ENCODE measurements around the gene YIF1A. TPM values are rescaled to one million over a fixed set of nuclear protein-coding genes. Genes with fewer than 3 reads are reported as not detected.

The YIF1A gene
- total and polyA plus RNA-seq, 4 donors: 46.6 to 128 (median 114) TPM

DNA sequence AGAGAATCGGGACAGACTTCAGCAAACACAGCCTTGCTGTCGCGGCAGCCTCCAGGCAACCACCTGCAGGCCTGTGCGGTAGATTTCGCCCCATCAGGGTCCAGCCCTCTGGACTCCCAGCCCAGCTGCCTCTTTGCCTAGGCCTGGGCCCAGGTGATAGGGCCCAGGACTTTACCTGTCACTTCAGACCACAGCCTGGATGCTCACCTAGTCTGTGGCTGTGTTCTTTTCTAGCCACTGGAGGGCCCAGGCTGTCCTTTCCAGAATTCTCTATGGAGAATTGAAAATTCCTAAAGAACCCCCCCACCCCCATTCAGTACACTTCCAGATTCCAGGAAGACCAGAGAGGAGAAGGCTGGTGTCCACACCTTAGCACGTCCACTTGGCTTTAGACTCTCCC lies 51.1 kb downstream of the YIF1A start:
- no peak overlapping the region for H3K27ac ChIP-seq (ENCODE audit: low read depth in 1 of 2, low read length in 1 of 2)
- DNase-seq (no peak), ATAC-seq (ENCODE audit: insufficient read depth, low FRiP score) (no peak)
- H3K36me3 ChIP-seq (ENCODE audit: control insufficient read depth in 4 of 4, insufficient read depth in 4 of 4, low read length in 4 of 4): peaks cover 10 to 74% (median 30%) of the 10 kb centered on the region in 4 donors
- 93 to 95% methylated on average over 6 of the region's 6 CpGs for WGBS, 2 donors
- no peak for TF ChIP-seq CTCF (IDR thresholded peaks at IDR 0.05; ENCODE audit: control extremely low read depth, extremely low read depth)
- no peaks in the 10 kb centered on the region for H3K9me3 ChIP-seq (ENCODE audit: control insufficient read depth in 4 of 4, insufficient read depth in 3 of 4, low read length in 3 of 4)
- no peak overlapping the region for H3K9ac ChIP-seq (ENCODE audit: insufficient read depth in 1 of 2, low read length in 2 of 2)
- H3K4me3 ChIP-seq: no peak overlapping the region
- H3K27me3 ChIP-seq (ENCODE audit: control insufficient read depth in 3 of 3, insufficient read depth in 3 of 3, low read length in 2 of 3): no peaks in the 10 kb centered on the region
- H3K4me1 ChIP-seq (ENCODE audit: control insufficient read depth in 5 of 5, insufficient read depth in 5 of 5, low read length in 5 of 5): no peaks in the 10 kb centered on the region

DNA sequence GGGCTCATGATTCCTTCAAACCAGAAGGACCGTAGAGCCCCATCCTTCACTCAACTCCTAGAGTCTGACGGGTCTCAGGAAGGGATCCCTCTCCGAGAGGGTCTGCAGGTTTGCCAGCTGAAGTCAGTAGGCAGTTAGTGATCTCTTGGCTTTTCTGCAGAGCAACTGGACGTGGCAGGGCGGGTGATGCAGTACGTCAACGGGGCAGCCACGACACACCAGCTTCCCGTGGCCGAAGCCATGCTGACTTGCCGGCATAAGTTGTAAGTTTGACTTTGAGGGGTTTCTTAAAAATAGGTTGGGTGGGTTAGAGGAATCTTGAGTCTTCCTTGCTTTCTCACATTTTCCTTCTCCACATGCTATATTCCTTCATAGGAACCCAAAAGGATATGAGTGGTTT lies 53.8 kb downstream of the YIF1A start:
- WGBS, 2 donors: 95 to 96% methylated on average over 11 of the region's 11 CpGs
- no peak overlapping the region for H3K9ac ChIP-seq (ENCODE audit: insufficient read depth in 1 of 2, low read length in 2 of 2)
- H3K27me3 ChIP-seq (ENCODE audit: control insufficient read depth in 3 of 3, insufficient read depth in 3 of 3, low read length in 2 of 3): no peaks in the 10 kb centered on the region
- H3K4me1 ChIP-seq (ENCODE audit: control insufficient read depth in 5 of 5, insufficient read depth in 5 of 5, low read length in 5 of 5): no peaks in the 10 kb centered on the region
- H3K27ac ChIP-seq (ENCODE audit: low read depth in 1 of 2, low read length in 1 of 2): no peak overlapping the region
- TF ChIP-seq CTCF (IDR thresholded peaks at IDR 0.05; ENCODE audit: control extremely low read depth, extremely low read depth): no peak
- H3K4me3 ChIP-seq: no peak overlapping the region
- H3K9me3 ChIP-seq (ENCODE audit: control insufficient read depth in 4 of 4, insufficient read depth in 3 of 4, low read length in 3 of 4): no peaks in the 10 kb centered on the region
- DNase-seq (no peak), ATAC-seq (ENCODE audit: insufficient read depth, low FRiP score) (no peak)
- peaks cover 17 to 77% (median 28%) of the 10 kb centered on the region in 4 donors for H3K36me3 ChIP-seq (ENCODE audit: control insufficient read depth in 4 of 4, insufficient read depth in 4 of 4, low read length in 4 of 4)

Other genes starting within 250 kb of the YIF1A start
- not detected for gene GAL3ST3, start 240.0 kb downstream of the YIF1A start, total RNA-seq
- gene GAL3ST3, start 240.0 kb downstream of the YIF1A start, polyA plus RNA-seq: not detected
- 100 to 1,000 TPM; 130 to 187 TPM for gene SF3B2, start 236.8 kb downstream of the YIF1A start, total RNA-seq
- gene SF3B2, start 236.8 kb downstream of the YIF1A start, polyA plus RNA-seq: 100 to 1,000 TPM in 1 of 2 donors, 10 to 100 TPM in 1; 78.0 to 139 TPM
- gene PACS1, start 218.9 kb downstream of the YIF1A start, total RNA-seq: 10 to 100 TPM; 42.8 to 48.8 TPM
- 10 to 100 TPM; 22.2 to 26.6 TPM for gene PACS1, start 218.9 kb downstream of the YIF1A start, polyA plus RNA-seq
- gene KLC2, start 31.4 kb downstream of the YIF1A start, total RNA-seq: 10 to 100 TPM in 1 of 2 donors, 1 to 10 TPM in 1; 8.5 to 30.8 TPM
- 10 to 100 TPM; 17.8 to 34.2 TPM for gene KLC2, start 31.4 kb downstream of the YIF1A start, polyA plus RNA-seq
- gene RAB1B, start 20.5 kb downstream of the YIF1A start, total RNA-seq: 100 to 1,000 TPM in 1 of 2 donors, 10 to 100 TPM in 1; 78.6 to 162 TPM
- 100 to 1,000 TPM; 174 to 203 TPM for gene RAB1B, start 20.5 kb downstream of the YIF1A start, polyA plus RNA-seq
- 1 to 10 TPM; 1.1 to 3.4 TPM for gene CNIH2, start 11.0 kb downstream of the YIF1A start, total RNA-seq
- 1 to 10 TPM; 1.1 to 2.0 TPM for gene CNIH2, start 11.0 kb downstream of the YIF1A start, polyA plus RNA-seq
- under 1 TPM; 0.23 to 0.28 TPM for gene TMEM151A, start 2.8 kb upstream of the YIF1A start, total RNA-seq
- gene TMEM151A, start 2.8 kb upstream of the YIF1A start, polyA plus RNA-seq: under 1 TPM; 0.09 to 0.91 TPM
- gene CD248, start 27.9 kb upstream of the YIF1A start, total RNA-seq: 10 to 100 TPM; 25.9 to 53.5 TPM
- gene CD248, start 27.9 kb upstream of the YIF1A start, polyA plus RNA-seq: 10 to 100 TPM in 1 of 2 donors, 1 to 10 TPM in 1; 9.2 to 20.1 TPM
- 10 to 100 TPM in 1 of 2 donors, 1 to 10 TPM in 1; 1.9 to 15.1 TPM for gene RIN1, start 47.3 kb upstream of the YIF1A start, total RNA-seq
- gene RIN1, start 47.3 kb upstream of the YIF1A start, polyA plus RNA-seq: 10 to 100 TPM in 1 of 2 donors, 1 to 10 TPM in 1; 6.9 to 12.4 TPM
- gene BRMS1, start 56.0 kb upstream of the YIF1A start, total RNA-seq: 10 to 100 TPM; 23.7 to 38.0 TPM
- 10 to 100 TPM; 60.4 to 88.7 TPM for gene BRMS1, start 56.0 kb upstream of the YIF1A start, polyA plus RNA-seq
- 10 to 100 TPM; 27.6 to 28.0 TPM for gene B4GAT1, start 58.5 kb upstream of the YIF1A start, total RNA-seq
- 10 to 100 TPM; 18.2 to 20.3 TPM for gene B4GAT1, start 58.5 kb upstream of the YIF1A start, polyA plus RNA-seq
- gene SLC29A2, start 82.6 kb upstream of the YIF1A start, total RNA-seq: 10 to 100 TPM in 1 of 2 donors, 1 to 10 TPM in 1; 6.5 to 19.4 TPM
- gene SLC29A2, start 82.6 kb upstream of the YIF1A start, polyA plus RNA-seq: 10 to 100 TPM; 13.1 to 14.3 TPM
- under 1 TPM; 0.06 to 0.09 TPM for gene NPAS4, start 131.9 kb upstream of the YIF1A start, total RNA-seq
- gene NPAS4, start 131.9 kb upstream of the YIF1A start, polyA plus RNA-seq: under 1 TPM; 0.07 to 0.14 TPM
- gene MRPL11, start 149.7 kb upstream of the YIF1A start, total RNA-seq: 10 to 100 TPM; 32.7 to 46.6 TPM
- 10 to 100 TPM; 35.8 to 56.8 TPM for gene MRPL11, start 149.7 kb upstream of the YIF1A start, polyA plus RNA-seq
- gene PELI3, start 177.8 kb upstream of the YIF1A start, total RNA-seq: 10 to 100 TPM in 1 of 2 donors, 1 to 10 TPM in 1; 4.9 to 12.6 TPM
- gene PELI3, start 177.8 kb upstream of the YIF1A start, polyA plus RNA-seq: 1 to 10 TPM; 6.1 to 8.9 TPM
- 10 to 100 TPM; 25.5 to 76.3 TPM for gene DPP3, start 191.3 kb upstream of the YIF1A start, total RNA-seq
- 10 to 100 TPM; 25.4 to 63.9 TPM for gene DPP3, start 191.3 kb upstream of the YIF1A start, polyA plus RNA-seq
- gene BBS1, start 221.5 kb upstream of the YIF1A start, total RNA-seq: 10 to 100 TPM; 41.4 to 75.6 TPM
- gene BBS1, start 221.5 kb upstream of the YIF1A start, polyA plus RNA-seq: 10 to 100 TPM; 12.5 to 17.3 TPM

Data from lung (tissue), 12 donors.